Non-pigmented ciliary epithelial cell (primary cell): ENCODE results near the gene TNFAIP8L3.

ENCODE experiments used
- DNase-seq: peaks from one replicate; pipeline ENCODE4 v3.0.0-alpha.2; 2010; ENCODE audit warnings: low read depth

TNFAIP8L3 gene

DNA sequence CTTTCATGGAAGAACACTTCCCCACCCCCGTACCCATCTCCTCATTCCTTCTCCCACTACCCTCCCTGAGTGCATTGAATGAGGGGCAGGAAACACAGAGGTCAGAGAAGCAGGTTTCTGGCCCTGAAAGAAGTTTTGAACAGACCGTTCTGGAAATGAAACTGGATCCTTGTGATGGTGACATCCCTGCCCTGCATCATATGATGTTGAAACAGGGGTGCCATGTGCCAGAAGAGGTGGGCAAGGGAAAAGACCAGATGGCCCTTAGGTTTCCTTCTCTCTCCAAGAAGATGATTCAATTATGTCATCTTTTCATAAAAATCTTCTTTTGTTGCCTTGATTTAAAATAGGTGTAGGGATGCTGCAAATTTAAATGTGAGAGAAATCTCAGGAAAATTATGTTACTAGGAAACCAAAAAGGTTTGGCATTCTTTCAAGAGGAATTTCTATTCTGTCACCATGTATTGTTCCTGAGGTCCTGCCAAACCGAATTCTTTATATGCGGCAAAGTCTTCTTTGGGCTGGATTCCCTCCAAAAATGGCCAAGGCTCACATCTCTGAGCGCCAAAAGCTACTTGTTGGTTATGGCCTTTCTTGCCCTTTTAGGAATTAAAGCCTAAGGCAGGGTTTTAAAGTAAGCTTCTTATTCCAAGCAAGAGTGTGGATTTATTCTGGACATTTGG, 19.9 kb upstream of the TNFAIP8L3 start:
- no peak for DNase-seq

DNA sequence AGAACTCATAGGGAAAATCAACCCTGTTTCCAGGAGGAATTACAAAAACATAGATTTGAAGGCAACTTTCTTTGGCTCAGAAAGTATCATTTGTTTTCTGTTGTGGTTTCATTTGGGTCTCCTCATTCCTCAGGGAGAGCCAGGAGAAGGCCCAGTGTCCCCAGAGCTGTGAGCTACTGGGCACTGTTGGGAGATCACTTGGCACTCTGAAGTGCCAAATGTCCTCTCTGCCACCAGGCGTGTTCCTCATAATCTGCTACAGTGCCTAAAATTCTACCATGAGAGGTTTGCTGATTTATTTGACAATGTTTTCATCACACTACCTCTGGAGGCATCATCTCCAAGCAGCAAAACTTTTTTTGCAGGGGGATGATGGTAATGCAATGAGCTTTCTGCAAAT, 17.4 kb upstream of the TNFAIP8L3 start:
- no peak for DNase-seq

DNA sequence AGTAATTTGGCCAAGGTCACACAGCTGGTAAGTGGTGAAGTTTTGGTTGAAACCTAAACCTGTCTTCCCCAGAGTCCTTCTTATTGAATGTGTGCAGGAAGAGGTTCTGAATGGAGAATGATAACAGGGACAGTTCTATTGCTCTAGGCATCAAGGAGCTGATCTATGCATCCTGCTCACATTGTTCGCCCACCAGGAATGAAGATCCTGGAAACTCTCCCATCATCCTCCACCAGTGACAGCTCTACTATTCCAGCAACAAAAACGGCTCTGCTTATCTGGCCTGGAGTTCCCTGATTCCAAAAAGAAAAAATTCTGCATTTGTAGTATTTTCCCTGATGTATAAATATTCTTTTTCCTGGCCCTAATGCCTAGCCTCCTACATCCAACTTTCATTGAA, 16.4 kb upstream of the TNFAIP8L3 start:
- no peak for DNase-seq

DNA sequence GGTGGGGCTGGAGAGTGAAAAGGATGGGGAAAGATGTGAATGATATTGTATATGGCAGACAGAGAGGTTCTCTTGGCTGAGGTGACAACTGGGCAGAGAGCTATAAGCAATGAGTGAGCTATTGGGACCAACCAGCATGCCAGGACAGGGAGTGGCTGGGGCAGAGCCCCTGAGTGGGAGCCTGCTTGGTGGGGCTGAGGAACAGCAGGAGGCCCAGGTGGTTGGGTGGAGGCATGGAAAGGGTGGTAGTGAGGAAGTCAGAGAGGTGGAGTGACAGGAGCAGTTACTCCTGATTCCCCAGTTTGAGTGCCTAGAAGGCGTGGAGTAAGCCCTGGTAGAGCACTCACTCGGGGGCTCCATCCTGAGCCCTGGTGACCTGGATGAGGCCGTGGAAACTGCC, 15.5 kb upstream of the TNFAIP8L3 start:
- DNase-seq: no peak

DNA sequence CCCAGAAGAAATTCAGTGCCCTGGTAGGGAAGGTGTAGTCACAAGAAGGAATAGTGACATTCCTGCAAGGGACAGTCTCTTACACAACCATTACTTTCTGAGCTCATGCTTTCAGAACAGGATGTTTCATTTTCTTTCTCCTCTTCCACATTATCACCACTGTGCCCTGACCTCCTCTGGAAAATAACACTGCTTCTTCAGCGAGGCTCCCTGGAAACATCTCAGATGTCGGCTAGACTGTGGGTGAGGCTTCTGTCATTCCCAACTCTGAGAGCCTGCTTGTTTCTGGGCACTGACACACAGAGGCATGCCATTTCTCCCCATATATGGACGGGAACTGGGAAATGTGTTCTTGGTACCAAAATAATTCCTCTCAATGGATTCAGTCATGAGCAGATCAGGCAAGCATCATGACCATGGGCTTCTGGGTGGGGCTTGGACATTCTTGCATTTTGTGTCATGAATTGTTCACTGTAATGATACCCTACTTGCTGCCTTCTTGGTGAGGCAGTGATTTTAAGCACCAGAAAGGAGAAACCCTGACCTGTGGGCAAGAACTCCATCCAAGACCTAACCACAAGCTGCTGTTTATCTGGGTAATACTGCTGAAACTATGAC, 14.3 kb upstream of the TNFAIP8L3 start:
- no peak for DNase-seq

DNA sequence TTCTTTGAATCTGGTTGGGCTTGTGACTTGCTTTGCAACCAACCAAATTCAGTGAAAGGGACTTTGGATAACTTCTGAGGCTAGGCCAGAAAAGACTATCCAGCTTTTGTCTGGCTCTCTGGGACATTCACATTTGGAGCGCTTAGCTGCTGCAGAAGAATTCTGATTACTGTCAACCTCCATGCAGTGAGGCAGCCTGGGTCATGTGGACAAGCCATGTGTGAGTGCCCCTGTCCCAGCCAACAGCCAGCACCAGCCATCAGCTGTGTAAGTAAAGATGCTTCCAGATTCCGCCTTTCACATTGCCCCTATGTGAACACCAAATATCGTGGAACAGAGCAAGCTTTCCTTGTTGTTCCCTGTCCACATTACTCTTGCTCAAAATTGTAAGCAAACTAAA, 12.9 kb upstream of the TNFAIP8L3 start:
- DNase-seq: no peak

DNA sequence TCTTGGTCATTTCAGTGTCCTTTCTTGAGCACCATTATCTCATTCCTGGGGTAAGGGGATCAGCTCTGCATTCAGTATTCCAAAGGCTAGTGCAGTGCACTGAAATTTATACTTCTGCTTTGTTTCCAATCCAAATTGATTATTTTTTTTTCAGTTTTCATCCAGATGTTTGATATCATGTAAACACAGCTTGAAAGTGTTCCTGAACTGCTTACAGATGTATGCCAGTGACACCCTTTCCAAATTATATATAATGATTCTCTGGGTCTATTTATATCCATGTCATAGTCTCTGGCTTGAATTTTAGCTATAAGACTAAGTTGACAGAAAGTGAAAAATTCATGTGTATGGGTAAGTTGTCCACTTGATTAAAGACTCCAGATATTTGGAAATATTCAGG, 11.8 kb upstream of the TNFAIP8L3 start:
- no peak for DNase-seq

DNA sequence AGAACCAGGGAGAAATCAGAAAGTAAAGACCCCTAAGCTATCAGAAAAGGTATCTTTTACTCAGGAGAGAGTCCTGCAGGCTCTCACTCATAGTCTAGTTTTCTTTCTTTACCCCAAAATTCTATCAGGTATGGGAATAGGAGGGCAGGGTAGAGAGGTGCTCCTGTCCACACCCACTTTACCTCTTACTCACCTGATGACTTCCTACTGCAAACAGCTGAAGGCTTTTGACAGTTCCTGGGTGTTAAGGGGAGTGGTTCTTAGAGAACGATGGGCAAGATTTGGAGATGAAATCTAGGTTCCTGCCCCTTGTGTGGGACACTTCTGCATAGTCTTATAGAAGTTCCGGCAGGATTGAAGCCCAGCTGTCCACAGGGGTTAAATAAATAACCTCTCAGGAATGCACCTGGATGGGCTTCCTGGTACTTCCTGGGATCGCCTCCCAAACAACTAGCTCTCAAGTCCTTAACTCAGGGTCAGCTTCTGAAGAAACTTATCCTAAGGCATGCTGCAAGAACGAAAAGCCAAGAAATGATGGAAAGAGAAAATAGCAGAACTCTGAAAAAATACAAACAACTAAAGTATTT, 10.8 kb upstream of the TNFAIP8L3 start:
- DNase-seq: no peak

DNA sequence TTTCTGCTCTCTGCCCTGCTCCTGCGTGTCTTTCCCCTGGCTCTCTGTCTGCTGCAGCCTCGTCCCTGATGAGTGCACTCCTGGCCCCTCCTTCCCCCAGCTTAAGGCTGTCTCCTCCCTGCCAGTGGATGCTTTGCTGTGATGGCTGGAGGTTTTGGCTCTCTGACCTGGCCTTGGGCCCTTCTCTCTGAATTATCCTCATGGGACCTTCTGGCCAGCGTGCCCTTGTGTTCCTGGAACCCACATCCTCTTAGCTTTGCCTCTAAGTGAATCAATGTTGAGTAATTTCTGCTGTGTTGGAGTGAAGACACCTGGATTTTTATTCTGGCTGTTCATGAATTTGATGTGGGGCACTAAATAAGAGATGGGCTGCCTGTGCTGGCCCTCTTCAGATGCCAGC, 9.8 kb upstream of the TNFAIP8L3 start:
- DNase-seq: no peak

DNA sequence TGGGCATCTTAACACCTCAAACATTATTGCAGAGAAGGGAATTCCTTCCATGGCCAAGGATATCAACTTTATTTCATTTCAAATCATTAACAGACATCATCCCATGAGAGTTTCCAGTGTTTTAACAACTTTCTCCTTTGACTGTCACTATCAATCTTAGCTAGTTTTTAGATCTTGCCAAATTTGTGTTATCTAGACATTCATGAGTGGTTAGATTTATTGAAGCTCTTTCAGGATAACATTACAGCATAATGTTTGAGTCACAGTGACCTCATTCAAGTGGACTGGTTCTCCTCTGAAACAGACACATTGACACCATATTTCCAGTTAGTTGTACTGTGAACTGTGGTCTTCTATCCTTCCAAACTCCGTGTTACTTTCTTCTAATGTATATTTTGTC, 8.6 kb upstream of the TNFAIP8L3 start:
- DNase-seq: no peak

DNA sequence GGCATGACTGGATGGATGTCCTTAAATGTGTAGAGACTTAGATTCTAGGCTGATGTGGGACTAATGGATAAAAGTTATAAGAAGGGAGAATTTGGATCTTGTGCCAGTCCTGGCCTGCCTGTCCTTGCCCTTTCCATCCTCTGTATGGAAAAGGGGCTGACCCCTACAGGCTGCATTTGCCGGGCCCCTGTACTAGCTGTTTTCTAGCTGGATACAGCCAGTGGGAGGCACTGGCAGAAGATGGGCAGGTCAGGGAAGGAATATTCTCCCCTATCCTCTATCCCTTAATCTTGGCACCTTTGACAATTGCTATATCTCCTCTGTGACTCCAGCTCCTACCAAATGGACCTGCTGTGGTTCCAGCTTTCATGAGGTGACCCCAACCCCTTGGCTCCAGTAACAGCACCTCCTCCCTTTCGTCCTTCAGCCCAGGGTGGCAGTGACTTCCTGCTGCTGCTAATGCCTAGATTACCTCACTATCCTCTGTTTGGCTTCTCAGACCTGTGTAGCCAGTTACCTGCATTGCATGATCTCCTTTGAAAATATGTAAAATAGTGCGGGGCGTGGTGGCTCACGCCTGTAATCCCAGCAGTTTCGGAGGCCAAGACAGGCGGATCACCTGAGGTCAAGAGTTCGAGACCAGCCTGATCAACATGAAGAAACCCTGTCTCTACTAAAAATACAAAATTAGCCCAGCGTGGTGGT, 6.2 kb upstream of the TNFAIP8L3 start:
- DNase-seq: no peak

DNA sequence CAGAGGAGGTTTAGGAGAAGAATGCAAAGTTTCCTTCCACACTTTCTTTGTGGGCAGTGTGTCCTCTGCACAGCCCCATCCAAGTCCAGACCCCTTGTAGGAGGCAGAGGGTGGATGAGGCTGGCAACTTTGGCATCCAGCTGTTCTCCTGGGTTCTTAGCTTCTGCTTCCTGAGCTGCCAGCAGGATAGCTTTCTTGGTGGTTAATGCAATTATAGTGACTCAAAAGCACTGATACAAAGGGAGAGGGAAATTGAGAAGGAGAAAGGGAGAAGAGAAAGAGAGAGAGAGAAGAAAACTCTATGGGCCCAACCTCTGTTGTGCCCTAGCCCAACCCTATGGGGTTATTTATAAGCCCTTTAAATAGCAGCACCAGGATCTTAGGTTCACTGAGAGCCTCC, 4.5 kb upstream of the TNFAIP8L3 start:
- no peak for DNase-seq

DNA sequence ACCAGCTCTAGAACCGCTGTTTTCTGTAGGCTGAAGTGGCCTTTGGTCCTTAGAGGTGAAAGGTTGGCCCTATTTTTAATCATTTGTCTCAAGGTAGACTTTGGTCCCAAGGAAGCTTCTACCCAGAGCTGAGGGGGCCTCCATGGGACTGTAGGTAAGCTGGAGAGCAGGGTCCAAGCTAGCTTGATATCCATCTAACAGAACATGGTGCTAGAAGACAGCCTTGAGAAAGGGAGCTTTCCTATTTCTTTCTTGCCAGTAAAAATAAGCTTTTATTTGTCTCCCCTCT, 3.6 kb upstream of the TNFAIP8L3 start:
- DNase-seq: no peak

DNA sequence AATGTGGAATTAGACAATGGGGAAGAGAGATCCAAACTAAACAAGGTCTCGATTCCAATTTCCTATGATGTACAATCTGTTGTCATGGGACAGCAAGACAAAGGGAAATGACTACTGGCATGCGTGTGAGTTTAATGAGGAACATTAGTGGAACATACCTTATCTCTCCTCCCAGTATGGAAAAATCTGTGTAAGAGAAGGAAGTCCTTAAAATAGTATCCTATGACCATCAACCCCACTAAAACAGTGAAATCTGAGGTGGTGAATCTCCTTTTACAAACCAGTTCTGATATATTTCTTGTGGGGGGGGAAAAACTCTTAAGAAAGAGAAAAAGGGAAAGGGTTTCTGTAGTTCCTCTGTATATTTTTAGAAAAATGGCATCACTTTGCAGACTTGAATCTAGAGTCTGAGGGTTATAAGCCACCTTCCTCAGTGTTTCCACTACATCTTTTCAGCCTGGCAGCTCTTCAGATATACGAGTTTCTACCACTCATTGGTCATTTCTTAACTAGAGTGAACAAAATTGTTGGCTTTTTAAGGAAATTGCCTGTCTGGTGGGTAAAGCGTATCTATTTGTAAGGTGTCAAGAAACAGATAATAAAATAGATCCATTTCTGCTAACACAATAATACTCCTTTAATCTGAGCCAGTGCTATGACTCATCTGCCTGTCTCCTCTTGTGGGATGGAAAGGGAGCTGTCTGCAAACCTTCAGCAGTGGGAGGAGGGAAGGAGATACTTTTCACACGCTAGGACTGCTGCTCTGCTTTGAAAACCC, 3.0 kb upstream of the TNFAIP8L3 start:
- DNase-seq: no peak

DNA sequence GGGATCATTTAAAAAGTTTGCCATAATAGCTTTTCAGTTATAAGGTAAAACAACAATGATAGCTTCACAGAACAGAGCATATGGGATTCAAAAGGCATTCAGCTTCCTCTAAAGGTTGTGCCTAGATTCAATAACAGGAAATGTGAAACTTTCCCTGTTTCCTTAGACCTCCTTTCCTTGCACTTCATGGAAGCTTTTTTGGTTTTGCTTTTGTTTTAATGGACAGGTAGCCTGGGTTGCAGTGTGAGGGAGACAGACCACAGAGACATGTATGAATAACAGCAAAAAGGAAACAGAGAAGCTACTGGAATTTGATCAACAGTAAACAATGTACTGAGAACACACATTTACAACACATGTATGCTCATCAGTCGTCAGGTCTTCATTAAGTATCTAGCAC, 2.3 kb upstream of the TNFAIP8L3 start:
- no peak for DNase-seq

DNA sequence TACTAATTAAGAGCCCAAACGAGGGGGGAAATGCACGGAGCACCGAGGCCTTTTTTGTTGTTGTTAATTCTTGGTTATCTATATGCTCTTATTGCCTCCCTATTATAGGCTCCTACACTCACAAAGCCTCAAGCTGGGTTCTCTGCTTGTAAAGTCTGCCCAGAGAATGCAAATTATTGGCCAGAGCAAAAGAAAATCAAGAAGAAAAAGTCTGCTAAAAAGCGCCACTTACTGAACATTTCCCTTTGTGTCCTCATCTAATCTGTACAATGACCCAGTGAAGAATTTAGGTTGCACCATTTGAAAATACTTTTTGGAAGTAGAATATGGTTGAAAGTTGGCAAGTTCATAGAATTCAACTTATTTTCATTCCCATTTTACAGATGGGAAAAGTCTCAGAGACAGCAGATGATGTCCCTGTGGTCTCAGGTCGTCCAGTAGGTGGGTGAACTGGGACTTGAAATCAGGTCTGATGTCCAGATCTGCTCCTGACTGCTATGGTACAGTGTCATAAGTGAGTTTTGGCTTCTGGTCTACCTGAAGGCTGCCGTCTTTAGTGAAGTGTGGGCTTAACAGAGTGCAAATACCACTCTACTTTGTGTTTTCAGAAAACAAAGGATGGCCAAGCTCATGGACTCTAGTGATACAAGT, 1.1 kb upstream of the TNFAIP8L3 start:
- DNase-seq: no peak

DNA sequence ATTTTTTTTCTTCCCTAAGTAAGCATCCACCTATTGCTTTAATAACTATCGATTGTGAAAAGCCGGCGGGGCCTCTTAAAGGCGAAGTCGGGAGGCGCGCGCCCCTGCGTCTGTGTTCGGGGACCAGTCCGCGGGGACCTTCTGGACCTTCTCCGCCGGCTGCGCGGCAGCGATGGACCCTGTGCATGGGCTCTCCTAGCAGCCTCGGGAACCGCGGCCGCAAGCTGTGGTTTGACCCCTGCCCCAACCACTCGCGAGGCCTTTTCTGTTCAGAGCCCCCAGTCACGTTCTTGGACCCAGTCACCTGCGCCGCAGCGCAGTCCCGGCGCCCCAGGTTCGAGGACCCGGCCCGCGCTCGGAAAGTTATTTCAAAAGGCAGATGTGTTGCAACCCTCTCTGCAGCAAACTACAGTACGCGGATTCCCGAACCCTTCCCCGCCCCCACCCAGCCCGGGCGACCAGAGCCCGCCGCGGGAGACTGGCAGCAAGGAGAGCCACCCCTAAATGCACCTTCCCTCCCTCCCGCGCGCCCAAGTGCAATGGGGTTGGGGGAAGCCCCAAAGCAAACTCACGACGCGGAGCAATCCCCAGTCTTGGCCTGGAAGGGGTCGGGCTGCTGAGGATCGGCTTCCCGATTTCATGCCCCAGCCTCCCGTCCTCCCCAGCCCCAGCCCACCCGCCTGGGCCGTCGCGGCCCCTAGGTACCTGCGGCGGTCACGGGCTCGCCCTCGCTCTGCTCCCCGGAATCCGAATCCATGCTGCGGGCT, 684 bp downstream of the TNFAIP8L3 start:
- no peak for DNase-seq

DNA sequence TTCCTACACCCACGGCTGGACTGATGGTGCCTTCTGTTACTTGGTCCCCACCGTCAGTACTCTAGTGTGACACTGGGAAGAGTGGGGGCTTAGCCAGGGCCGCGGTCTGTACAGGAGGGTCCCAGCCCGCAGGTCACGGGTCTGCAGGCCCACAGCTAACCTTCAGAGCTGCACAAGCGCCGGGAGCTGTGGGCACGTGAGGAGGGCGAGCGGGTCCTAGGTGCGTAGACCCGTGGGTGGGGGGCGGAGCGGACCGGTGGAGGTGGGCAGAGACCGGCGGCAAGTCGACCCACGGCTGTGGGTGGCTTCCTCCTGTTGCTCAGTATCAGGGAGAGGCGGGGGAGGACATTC, 1.2 kb downstream of the TNFAIP8L3 start:
- DNase-seq: no peak

DNA sequence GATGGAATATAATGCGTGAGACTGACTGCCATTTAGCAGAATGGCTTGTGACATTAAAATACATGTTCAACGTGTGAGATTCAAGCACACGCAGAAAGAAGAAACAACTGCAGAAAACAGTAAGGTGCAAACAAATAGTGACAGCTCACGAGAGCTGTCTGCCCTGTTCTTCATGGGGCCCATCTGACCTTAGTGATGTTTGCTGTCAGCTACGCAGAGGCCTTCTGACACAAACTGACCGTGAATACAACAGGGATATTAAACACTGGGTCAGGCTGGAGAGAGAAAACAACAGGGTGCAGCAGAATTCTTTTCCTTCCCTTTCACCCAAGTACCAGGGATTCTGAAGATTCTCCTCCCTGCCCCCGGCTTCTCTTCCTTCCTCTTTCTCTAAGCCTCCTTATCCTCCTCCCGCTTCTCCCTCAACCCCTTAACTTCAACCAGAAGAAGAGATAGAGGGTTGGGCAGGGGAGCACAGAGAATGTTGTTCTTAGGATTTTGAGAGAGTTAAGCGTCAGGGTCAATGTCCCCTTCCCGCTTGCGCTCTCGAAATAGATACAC, 2.1 kb downstream of the TNFAIP8L3 start:
- DNase-seq: no peak

DNA sequence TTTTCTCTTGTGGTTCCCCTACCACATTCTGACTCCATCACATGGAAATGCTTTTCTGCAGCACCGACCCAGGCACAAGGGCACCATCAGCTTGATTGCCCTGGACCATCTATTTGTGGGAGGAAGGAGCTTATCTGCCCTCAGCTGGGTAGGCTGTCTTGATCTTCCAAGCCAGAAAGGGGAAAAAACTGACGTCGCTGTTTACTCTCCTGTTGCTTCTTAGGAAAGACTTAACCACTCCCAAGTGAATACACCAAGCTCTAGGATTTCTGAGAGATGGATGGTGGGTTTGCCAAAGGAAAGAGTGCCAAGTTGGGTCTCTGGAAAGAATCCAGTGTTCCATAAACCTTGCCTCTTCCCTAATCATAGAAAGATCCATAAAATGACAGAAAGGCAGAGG, 4.0 kb downstream of the TNFAIP8L3 start:
- DNase-seq: no peak
